ENCODE measurements around the gene ENTPD3. TPM values are rescaled to one million over a fixed set of nuclear protein-coding genes. Genes with fewer than 3 reads are reported as not detected.
A peak's percentile ranks its signal among the peaks of the same experiment; 100 is the strongest.

Gene ENTPD3
- total and polyA plus RNA-seq, 2 of the 13 experiments (the other 11 are each of a cell fraction or from before 2014, with no cell fraction given) = 0.07 TPM; not detected in 1

- TF ChIP-seq ZNF281 (CRISPR knock-in tag; IDR thresholded peaks at IDR 0.05; ENCODE audit: borderline replicate concordance) = no peak
- TF ChIP-seq NFATC3 (CRISPR knock-in tag; IDR thresholded peaks at IDR 0.05) = no peak
- TF ChIP-seq SOX6 (IDR thresholded peaks at IDR 0.05) = no peak
- peak; percentile 44; the same call in 1 of the 2 replicates for TF ChIP-seq SOX6 (CRISPR knock-in tag; IDR thresholded peaks at IDR 0.05)
- TF ChIP-seq NR2F6 (IDR thresholded peaks at IDR 0.05) = no peak
- 0 out of 2 replicates have a peak, but pooled peaks have one; percentile 14 for TF ChIP-seq NR2F6 (CRISPR knock-in tag; IDR thresholded peaks at IDR 0.05)
- TF ChIP-seq HNF4A (CRISPR knock-in tag; IDR thresholded peaks at IDR 0.05) = peak; percentile 43
- no peak for TF ChIP-seq ZBTB42 (CRISPR knock-in tag; IDR thresholded peaks at IDR 0.05)
- TF ChIP-seq ZNF704 (CRISPR knock-in tag; IDR thresholded peaks at IDR 0.05; ENCODE audit: borderline replicate concordance) = no peak
- no peak for TF ChIP-seq POLR2AphosphoS5 (IDR thresholded peaks at IDR 0.05; ENCODE audit: low read depth, low read length)
- TF ChIP-seq, protein P1, sequence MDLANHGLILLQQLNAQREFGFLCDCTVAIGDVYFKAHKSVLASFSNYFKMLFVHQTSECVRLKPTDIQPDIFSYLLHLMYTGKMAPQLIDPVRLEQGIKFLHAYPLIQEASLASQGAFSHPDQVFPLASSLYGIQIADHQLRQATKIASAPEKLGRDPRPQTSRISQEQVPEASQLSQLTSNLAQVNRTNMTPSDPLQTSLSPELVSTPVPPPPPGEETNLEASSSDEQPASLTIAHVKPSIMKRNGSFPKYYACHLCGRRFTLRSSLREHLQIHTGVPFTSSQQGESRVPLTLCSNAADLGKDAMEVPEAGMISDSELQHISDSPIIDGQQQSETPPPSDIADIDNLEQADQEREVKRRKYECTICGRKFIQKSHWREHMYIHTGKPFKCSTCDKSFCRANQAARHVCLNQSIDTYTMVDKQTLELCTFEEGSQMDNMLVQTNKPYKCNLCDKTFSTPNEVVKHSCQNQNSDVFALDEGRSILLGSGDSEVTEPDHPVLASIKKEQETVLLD (CRISPR knock-in tag; IDR thresholded peaks at IDR 0.05; ENCODE audit: low read depth) = no peak
Observed at GRCh38 chr3:40398346-40398745, 11.4 kb downstream of the ENTPD3 start (continued).
